Heart left ventricle (tissue), 16 donors: ENCODE data around the gene PLEKHG4. TPM values are rescaled to one million over a fixed set of nuclear protein-coding genes. Genes with fewer than 3 reads are reported as not detected.

Experiments used
- ATAC-seq, 4 donors: fragments of 200-7000 bp; cut with Tn5 transposase; one replicate each; pipeline ENCODE4 v1.9.1; 2020 to 2022; ENCODE audit warnings: moderate library complexity in 4 of 4, mild to moderate bottlenecking in 3 of 4, moderate number of reproducible peaks in 1 of 4
- DNase-seq, 5 donors: peaks; one replicate each; pipeline ENCODE4 v3.0.0-alpha.2; 2020
- H3K27ac ChIP-seq, 12 donors: fragments of 200-600 bp; sonication (generic) in 4 of 12; one replicate each; pipeline versions ENCODE4 v1.5.0 to v1.8.0; 2016 to 2022; ENCODE audit warnings: mild to moderate bottlenecking in 2 of 12
- H3K27me3 ChIP-seq, 9 donors: fragments of 200-600 bp; sonication (generic) in 2 of 9; one replicate each; pipeline versions ENCODE4 v1.5.1 to v1.8.0; 2016 to 2022; ENCODE audit warnings: mild to moderate bottlenecking in 3 of 9
- H3K36me3 ChIP-seq, 9 donors: fragments of 200-600 bp; sonication (generic) in 2 of 9; one replicate each; pipeline versions ENCODE4 v1.5.0 to v1.8.0; 2018 to 2022; ENCODE audit warnings: mild to moderate bottlenecking in 2 of 9
- H3K4me1 ChIP-seq, 12 donors: fragments of 200-600 bp; sonication (generic) in 4 of 12; one replicate each; pipeline versions ENCODE4 v1.5.0 to v1.8.0; 2016 to 2022; ENCODE audit warnings: mild to moderate bottlenecking in 3 of 12
- H3K4me3 ChIP-seq, 12 donors: fragments of 200-600 bp; sonication (generic) in 4 of 12; one replicate each; pipeline versions ENCODE4 v1.5.0 to v1.8.0; 2017 to 2022; ENCODE audit warnings: mild to moderate bottlenecking in 9 of 12, moderate library complexity in 4 of 12
- H3K9me3 ChIP-seq, 12 donors: fragments of 200-600 bp; sonication (generic) in 4 of 12; one replicate each; pipeline versions ENCODE4 v1.5.0 to v1.8.0; 2016 to 2022; ENCODE audit warnings: mild to moderate bottlenecking in 1 of 12
- POLR2A ChIP-seq, 2 donors: fragments of 450-650 bp; IDR thresholded peaks; one replicate each; pipeline ENCODE4 v1.6.1; 2017; ENCODE audit warnings: antibody characterized with exemption in 2 of 2, mild to moderate bottlenecking in 2 of 2, moderate library complexity in 2 of 2
- WGBS, 4 donors: extraction: QIAGEN DNeasy Blood & Tissue Kit in 2 of 4; methylation state at CpG; one replicate each; pipeline versions ENCODE4 v1.1.5 to v1.1.7; 2013 to 2018; 5-methylcytosine and 5-hydroxymethylcytosine counted together
- intact Hi-C, 10 donors: fragments of 100-400 bp; cut with DNase I; formaldehyde crosslinking; loops; one replicate each; pipeline versions ENCODE4 v1.11.1 to v1.14.2; 2022
- polyA plus RNA-seq, 2 donors: library from polyadenylated mRNA; stranded (reverse); fragments of 200-250 nt; gene quantifications; one replicate each; pipeline ENCODE4 v1.2.3, GENCODE V29; 2013
- total RNA-seq, 9 donors: library from RNA; depleted of rRNA in 2 of 9; stranded (reverse); fragments of >200 nt in 2 of 9; fragmentation: NEBNext Ultra II Directional in 3 of 9; extraction: Animal tissue kit (Norgen Biotek cat#: 25700) in 3 of 9; gene quantifications; one replicate each; pipeline versions ENCODE4 v1.1.0 to v1.2.4, GENCODE V29; 2016 to 2023
- TF ChIP-seq, protein P1 (sequence below), 12 donors: fragments of 200-600 bp; sonication (generic) in 4 of 12; IDR thresholded peaks; one replicate each; pipeline versions ENCODE4 v1.5.0 to v1.8.0; 2018 to 2022; ENCODE audit warnings: antibody characterized with exemption in 12 of 12, mild to moderate bottlenecking in 5 of 12
- donor health status: ischemic (EF 13 %, LVEDD 7.1; RV severe dilation, severe dysfunction).
- donor health status: healthy with polysubstance abuse.
- donor health status: DM: no; HTN: yes; CAD: no.
- donor health status: DM: no; HTN: no; CAD: no.
- donor health status: ischemic (EF 25% LVEDD 6.9; RV normal size, moderate dysfunction).
- donor health status: ischemic (EF 25% LVEDD 5.7; RV mildly dilated, moderate dysfunction).
- donor health status: healthy.
- donor health status: DM: yes; HTN: yes; CAD: no.
- donor health status: ischemic (EF 35%, LVEDD 5.7; RV mildly dilated, moderate dysfunction).
- donor health status: nonischemic (EF 11% LVEDD 7.7; RV severe dilation, severe dysfunction).
- donor health status: DM: yes; HTN: yes; CAD: no.
- donor health status: PGD.
- donor health status: ischemic (EF 29% LVEDD 5.4; RV normal size, mild dysfunction).
- donor health status: nonischemic (EF 23%, LVEDD 6.1; RV moderate dilation, normal function).

PLEKHG4 gene
- total and polyA plus RNA-seq, 11 donors = 0.44 to 4.0 (median 1.2) TPM

DNA sequence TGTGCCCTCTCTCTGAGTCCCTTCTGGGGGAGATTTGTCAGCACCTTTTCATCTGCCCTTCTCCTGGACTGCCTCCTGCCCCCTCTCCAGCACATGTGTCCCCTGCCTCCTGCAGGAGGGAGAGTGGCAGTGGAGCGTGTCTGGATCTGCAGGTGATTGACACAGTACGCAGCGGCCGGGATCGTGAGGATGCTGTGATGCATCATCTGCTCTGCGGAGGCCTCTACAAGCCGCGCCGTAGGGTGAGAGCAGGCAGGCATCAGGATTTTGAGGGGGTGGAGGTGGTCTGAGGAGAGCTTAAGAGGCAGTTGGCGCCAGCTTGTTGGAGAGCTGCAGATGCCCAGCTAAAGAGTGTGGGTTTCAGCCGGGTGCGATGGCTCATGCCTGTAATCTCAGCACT, 19.6 kb upstream of the PLEKHG4 start:
- no peak overlapping the region for H3K27ac ChIP-seq
- no peak overlapping the region for H3K4me3 ChIP-seq
- no peaks in the 10 kb centered on the region for H3K27me3 ChIP-seq
- WGBS, 4 donors = 90 to 96% (median 95%) methylated on average over 12 of the region's 12 CpGs
- no peaks in the 10 kb centered on the region for H3K9me3 ChIP-seq
- intact Hi-C loops = loop anchor here in 5 of 10 donors (5.0 to 10.0 kb wide), 3 partner anchors 135 to 158 kb away; partner anchors contain the start of genes TPPP3 (in 2 of the 5) and ZDHHC1 (in 1 of the 5)
- DNase-seq (peak in 2 of 5 donors; percentile 6 to 15), ATAC-seq (no peak)
- TF ChIP-seq, protein P1, sequence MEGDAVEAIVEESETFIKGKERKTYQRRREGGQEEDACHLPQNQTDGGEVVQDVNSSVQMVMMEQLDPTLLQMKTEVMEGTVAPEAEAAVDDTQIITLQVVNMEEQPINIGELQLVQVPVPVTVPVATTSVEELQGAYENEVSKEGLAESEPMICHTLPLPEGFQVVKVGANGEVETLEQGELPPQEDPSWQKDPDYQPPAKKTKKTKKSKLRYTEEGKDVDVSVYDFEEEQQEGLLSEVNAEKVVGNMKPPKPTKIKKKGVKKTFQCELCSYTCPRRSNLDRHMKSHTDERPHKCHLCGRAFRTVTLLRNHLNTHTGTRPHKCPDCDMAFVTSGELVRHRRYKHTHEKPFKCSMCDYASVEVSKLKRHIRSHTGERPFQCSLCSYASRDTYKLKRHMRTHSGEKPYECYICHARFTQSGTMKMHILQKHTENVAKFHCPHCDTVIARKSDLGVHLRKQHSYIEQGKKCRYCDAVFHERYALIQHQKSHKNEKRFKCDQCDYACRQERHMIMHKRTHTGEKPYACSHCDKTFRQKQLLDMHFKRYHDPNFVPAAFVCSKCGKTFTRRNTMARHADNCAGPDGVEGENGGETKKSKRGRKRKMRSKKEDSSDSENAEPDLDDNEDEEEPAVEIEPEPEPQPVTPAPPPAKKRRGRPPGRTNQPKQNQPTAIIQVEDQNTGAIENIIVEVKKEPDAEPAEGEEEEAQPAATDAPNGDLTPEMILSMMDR (IDR thresholded peaks at IDR 0.05) = no peak
- no peak for TF ChIP-seq POLR2A (IDR thresholded peaks at IDR 0.05)
- H3K4me1 ChIP-seq = peaks cover 0 to 5% (median 2%) of the 10 kb centered on the region in 12 donors
- H3K36me3 ChIP-seq = no peaks in the 10 kb centered on the region

- peak in 1 of 5 donors; percentile 39 for DNase-seq
- H3K4me3 ChIP-seq = no peak overlapping the region
- no peaks in the 10 kb centered on the region for H3K36me3 ChIP-seq
- no peaks in the 10 kb centered on the region for H3K9me3 ChIP-seq
- peaks cover 0 to 5% (median 2%) of the 10 kb centered on the region in 12 donors for H3K4me1 ChIP-seq
- ATAC-seq = peak; percentile 59 to 86 (median 82)
- intact Hi-C loops = loop anchor here in 5 of 10 donors (5.0 to 10.0 kb wide), 3 partner anchors 134 to 157 kb away; partner anchors contain the start of genes TPPP3 (in 2 of the 5) and ZDHHC1 (in 1 of the 5)
- WGBS, 4 donors = 56 to 63% (median 62%) methylated on average over 4 of the region's 4 CpGs
- H3K27me3 ChIP-seq = no peaks in the 10 kb centered on the region
- peak overlapping the region in 1 of 12 donors; percentile 7 for H3K27ac ChIP-seq
- TF ChIP-seq, protein P1 (IDR thresholded peaks at IDR 0.05) = peak; percentile 34 to 64 (median 55)
- no peak for TF ChIP-seq POLR2A (IDR thresholded peaks at IDR 0.05)
Measured at GRCh38 chr16:67260426-67261063, 18.8 kb upstream of the PLEKHG4 start.

GRCh38 chr16:67263201-67263600, 16.1 kb upstream of the PLEKHG4 start:
- intact Hi-C loops = loop anchor here in 5 of 10 donors (5.0 to 10.0 kb wide), 3 partner anchors 132 to 154 kb away; partner anchors contain the start of genes TPPP3 (in 2 of the 5) and ZDHHC1 (in 1 of the 5)
- Histone ChIP-seq H3K4me3 (no peak overlapping the region), H3K4me1 (peaks cover 0 to 9% (median 3%) of the 10 kb centered on the region in 12 donors), H3K27me3 (no peaks in the 10 kb centered on the region), H3K36me3 (no peaks in the 10 kb centered on the region), H3K27ac (no peak overlapping the region), H3K9me3 (no peaks in the 10 kb centered on the region)
- TF ChIP-seq POLR2A (IDR thresholded peaks at IDR 0.05) = no peak
- TF ChIP-seq, protein P1 (IDR thresholded peaks at IDR 0.05) = no peak
- 76 to 89% (median 82%) methylated on average over 3 of the region's 3 CpGs for WGBS, 4 donors
- ATAC-seq (no peak), DNase-seq (no peak)

- TF ChIP-seq, protein P1 (IDR thresholded peaks at IDR 0.05) = no peak
- no peak for TF ChIP-seq POLR2A (IDR thresholded peaks at IDR 0.05)
Measured at GRCh38 chr16:67264277-67264676, 15.1 kb upstream of the PLEKHG4 start.

More at GRCh38 chr16:67264277-67264676, 15.1 kb upstream of the PLEKHG4 start:
- Histone ChIP-seq H3K27me3 (no peaks in the 10 kb centered on the region), H3K9me3 (no peaks in the 10 kb centered on the region), H3K27ac (no peak overlapping the region), H3K4me1 (peaks cover 0 to 11% (median 3%) of the 10 kb centered on the region in 12 donors), H3K4me3 (no peak overlapping the region), H3K36me3 (no peaks in the 10 kb centered on the region)
- DNase-seq (peak in 1 of 5 donors; percentile 9), ATAC-seq (no peak)
- intact Hi-C loops = loop anchor here in 5 of 10 donors (5.0 to 10.0 kb wide), 3 partner anchors 131 to 153 kb away; partner anchors contain the start of genes TPPP3 (in 2 of the 5) and ZDHHC1 (in 1 of the 5)
- 76 to 89% (median 81%) methylated on average over 9 of the region's 9 CpGs for WGBS, 4 donors
